Keratinocyte (primary cell): Measurements from ENCODE around the gene STIM1. TPM values are rescaled to one million over a fixed set of nuclear protein-coding genes. Genes with fewer than 3 reads are reported as not detected.
A peak's percentile ranks its signal among the peaks of the same experiment; 100 is the strongest.

Experiments
- DNase-seq: peaks from one replicate; pipeline ENCODE4 v3.0.0-alpha.2; 2011; ENCODE audit warnings: low read depth, missing footprints, low spot score
- FAIRE-seq: peaks from 2 replicates; lab custom pipeline; 2011; peaks lifted over from hg19 to GRCh38; lab: Jason Lieb, UNC
- H2AFZ ChIP-seq: 2 replicates; pipeline ENCODE4 v1.6.0; 2012; ENCODE audit warnings: low read length, control low read depth, inconsistent platforms; ENCODE audit not compliant: control insufficient read depth
- H3K27ac ChIP-seq: 2 replicates; pipeline ENCODE4 v1.5.1; 2011; ENCODE audit warnings: low read length; ENCODE audit not compliant: control insufficient read depth, insufficient read depth
- H3K27me3 ChIP-seq: 3 replicates; pipeline ENCODE4 v1.6.0; 2011; ENCODE audit warnings: low read length; ENCODE audit not compliant: control insufficient read depth, insufficient read depth; ENCODE audit errors: extremely low read depth
- H3K36me3 ChIP-seq, 2 experiments: 2 replicates in 1 of 2; 3 replicates in 1 of 2; pipeline ENCODE4 v1.5.1; 2011; ENCODE audit warnings: low read length in 2 of 2, mild to moderate bottlenecking in 1 of 2; ENCODE audit not compliant: control insufficient read depth in 2 of 2, insufficient read depth in 2 of 2; ENCODE audit errors: extremely low read depth in 1 of 2
- H3K4me1 ChIP-seq: 3 replicates; pipeline ENCODE4 v1.5.1; 2011; ENCODE audit warnings: low read length; ENCODE audit not compliant: control insufficient read depth, insufficient read depth; ENCODE audit errors: extremely low read depth
- H3K4me2 ChIP-seq: 3 replicates; pipeline ENCODE4 v1.6.0; 2011; ENCODE audit warnings: low read depth, low read length; ENCODE audit not compliant: control insufficient read depth, insufficient read depth; ENCODE audit errors: extremely low read depth
- H3K4me3 ChIP-seq, 3 experiments: fragments of 200-600 bp in 1 of 3; sonication (generic) in 1 of 3; 2 replicates in 2 of 3; 3 replicates in 1 of 3; pipeline ENCODE4 v1.5.1; 2011 to 2016; ENCODE audit warnings: low read length in 3 of 3, mild to moderate bottlenecking in 3 of 3, control low read depth in 2 of 3, inconsistent platforms in 1 of 3, low read depth in 1 of 3, mixed read lengths in 1 of 3, mixed run types in 1 of 3, moderate library complexity in 1 of 3; ENCODE audit not compliant: control insufficient read depth in 2 of 3, insufficient read depth in 2 of 3; ENCODE audit errors: extremely low read depth in 1 of 3
- H3K79me2 ChIP-seq: 2 replicates; pipeline ENCODE4 v1.6.0; 2012; ENCODE audit warnings: low read length; ENCODE audit not compliant: control insufficient read depth, insufficient read depth
- H3K9ac ChIP-seq: 3 replicates; pipeline ENCODE4 v1.6.0; 2011; ENCODE audit warnings: low read length; ENCODE audit not compliant: control insufficient read depth, insufficient read depth; ENCODE audit errors: extremely low read depth
- H3K9me1 ChIP-seq: 3 replicates; pipeline ENCODE4 v1.6.0; 2011; ENCODE audit warnings: low read length; ENCODE audit not compliant: control insufficient read depth, insufficient read depth; ENCODE audit errors: extremely low read depth
- H3K9me3 ChIP-seq: 2 replicates; pipeline ENCODE4 v1.5.1; 2012; ENCODE audit warnings: low read depth, low read length; ENCODE audit not compliant: control insufficient read depth
- H4K20me1 ChIP-seq: 3 replicates; pipeline ENCODE4 v1.6.0; 2011; ENCODE audit warnings: low read length; ENCODE audit not compliant: control insufficient read depth, insufficient read depth; ENCODE audit errors: extremely low read depth
- CTCF ChIP-seq, 3 experiments: IDR thresholded peaks in 1 of 3; conservative IDR thresholded peaks in 1 of 3; optimal IDR thresholded peaks in 1 of 3; 2 replicates in 2 of 3; 3 replicates in 1 of 3; pipeline versions ENCODE3 to v1.5.1; 2011; ENCODE audit warnings: low read length in 3 of 3, mild to moderate bottlenecking in 3 of 3, moderate library complexity in 2 of 3, control low read depth in 1 of 3, inconsistent platforms in 1 of 3; ENCODE audit not compliant: insufficient read depth in 2 of 3; ENCODE audit errors: extremely low read depth in 1 of 3
- EZH2 ChIP-seq: IDR thresholded peaks from one replicate; pipeline ENCODE4 v1.6.1; 2012; ENCODE audit warnings: inconsistent platforms, mild to moderate bottlenecking, low read length, moderate library complexity
- dilution Hi-C: fragments of 300-500 bp; cut with MboI; formaldehyde crosslinking; loops from one replicate; pipeline ENCODE4 v1.7.0; 2020; ENCODE audit warnings: low sequenced_read_pairs; ENCODE audit not compliant: extremely low pct_ligation_motif_present
- polyA plus RNA-seq, 5 experiments: library from polyadenylated mRNA; depleted of rRNA in 3 of 5; stranded (reverse) in 3 of 5; stranded (forward) in 1 of 5; unstranded in 1 of 5; fragments of >200 nt; gene quantifications; 1 replicate in 1 of 5; 2 replicates in 3 of 5; 3 replicates in 1 of 5; pipeline versions ENCODE4 v1.2.1 to v1.2.3, GENCODE V29; 2011 to 2012; ENCODE audit warnings: missing spikeins in 2 of 5, low read depth in 1 of 5, low replicate concordance in 1 of 5

The STIM1 gene
- polyA plus RNA-seq, 1 donor (not counting 4 experiments of a cell fraction or from before 2014, with no cell fraction given), result 23.7 TPM

GRCh38 chr11:3970108-3970507, 114.6 kb downstream of the STIM1 start:
- no peaks in the 10 kb centered on the region for H4K20me1 ChIP-seq
- no peaks in the 10 kb centered on the region for H3K4me1 ChIP-seq
- no peaks in the 10 kb centered on the region for H3K9me3 ChIP-seq
- H3K9ac ChIP-seq, result no peak overlapping the region
- no peak overlapping the region for H2AFZ ChIP-seq
- DNase-seq (no peak), FAIRE-seq (no peak)
- H3K4me3 ChIP-seq, result no peak overlapping the region
- dilution Hi-C loops, result loop anchor here (25.0 kb wide), 1 partner anchor 92 kb away; no protein-coding TSS in a partner anchor
- H3K4me2 ChIP-seq, result no peak overlapping the region
- no peak for TF ChIP-seq CTCF (optimal IDR thresholded peaks at IDR 0.05 in 1 of 3, IDR thresholded peaks at IDR 0.05 in 1 of 3, conservative IDR thresholded peaks at IDR 0.05 in 1 of 3; ENCODE audit: extremely low read depth in 1 of 3, insufficient read depth in 2 of 3, low read length in 3 of 3)
- no peak for TF ChIP-seq EZH2
- no peaks in the 10 kb centered on the region for H3K27me3 ChIP-seq
- peaks cover 3% of the 10 kb centered on the region for H3K79me2 ChIP-seq
- no peak overlapping the region for H3K27ac ChIP-seq
- H3K9me1 ChIP-seq, result no peaks in the 10 kb centered on the region
- H3K36me3 ChIP-seq, result peaks cover 0 to 5% of the 10 kb centered on the region in 2 experiments

- no peak overlapping the region for H3K27ac ChIP-seq
Observed at GRCh38 chr11:3971756-3972404, 116.4 kb downstream of the STIM1 start.

More at GRCh38 chr11:3971756-3972404, 116.4 kb downstream of the STIM1 start:
- Histone ChIP-seq H3K4me2 (no peak overlapping the region), H3K79me2 (no peaks in the 10 kb centered on the region), H3K27me3 (no peaks in the 10 kb centered on the region), H4K20me1 (no peaks in the 10 kb centered on the region), H3K4me3 (no peak overlapping the region), H3K9ac (no peak overlapping the region), H3K9me3 (no peaks in the 10 kb centered on the region), H3K36me3 (peaks cover 0 to 5% of the 10 kb centered on the region in 2 experiments), H3K4me1 (no peaks in the 10 kb centered on the region), H3K9me1 (no peaks in the 10 kb centered on the region), H2AFZ (no peak overlapping the region)
- FAIRE-seq (no peak), DNase-seq (no peak)
- dilution Hi-C loops, result loop anchor here (25.0 kb wide), 1 partner anchor 90 kb away; no protein-coding TSS in a partner anchor
- TF ChIP-seq EZH2 (no peak), CTCF (optimal IDR thresholded peaks at IDR 0.05 in 1 of 3, IDR thresholded peaks at IDR 0.05 in 1 of 3, conservative IDR thresholded peaks at IDR 0.05 in 1 of 3; ENCODE audit: extremely low read depth in 1 of 3, insufficient read depth in 2 of 3, low read length in 3 of 3) (peak in 1 of 3 experiments; percentile 17)
